SK-N-MC (cell line): ENCODE measurements around the gene ICAM1.

Experiments used
- DNase-seq: peaks from one replicate; pipeline ENCODE4 v3.0.0-alpha.2; 2011; ENCODE audit warnings: low read depth, low spot score
- H3K27ac ChIP-seq: fragments of 200-600 bp; sonication (generic); 2 replicates; pipeline ENCODE4 v1.5.1; 2016; ENCODE audit warnings: mixed run types
- H3K36me3 ChIP-seq: fragments of 200-600 bp; sonication (generic); 2 replicates; pipeline ENCODE4 v1.6.1; 2017; ENCODE audit warnings: antibody characterized with exemption, low read length, mixed read lengths; ENCODE audit not compliant: insufficient read depth
- H3K4me3 ChIP-seq: fragments of 200-600 bp; sonication (generic); 2 replicates; pipeline ENCODE4 v1.5.1; 2016
- H3K9ac ChIP-seq: fragments of 200-600 bp; sonication (generic); 2 replicates; pipeline ENCODE4 v1.8.0; 2017; ENCODE audit warnings: mixed run types, mixed read lengths; ENCODE audit not compliant: insufficient read length
- H3K9me3 ChIP-seq: fragments of 200-600 bp; sonication (generic); 2 replicates; pipeline ENCODE4 v1.6.1; 2017; ENCODE audit warnings: low read depth, mild to moderate bottlenecking, antibody characterized with exemption, low read length, moderate library complexity, mixed read lengths
- EZH2 ChIP-seq: fragments of 200-600 bp; sonication (generic); IDR thresholded peaks from one replicate; pipeline ENCODE4 v1.6.1; 2017; ENCODE audit warnings: antibody characterized with exemption
- FOXP2 ChIP-seq: optimal IDR thresholded peaks from 2 replicates; pipeline ENCODE3; 2011; ENCODE audit warnings: mild to moderate bottlenecking, moderate library complexity; ENCODE audit not compliant: insufficient read depth; ENCODE audit errors: extremely low read length, control extremely low read depth
- POLR2AphosphoS5 ChIP-seq: IDR thresholded peaks from 2 replicates; pipeline ENCODE4 v1.6.1; 2012; ENCODE audit warnings: mild to moderate bottlenecking, low read depth, low read length, borderline replicate concordance

The ICAM1 gene

DNA sequence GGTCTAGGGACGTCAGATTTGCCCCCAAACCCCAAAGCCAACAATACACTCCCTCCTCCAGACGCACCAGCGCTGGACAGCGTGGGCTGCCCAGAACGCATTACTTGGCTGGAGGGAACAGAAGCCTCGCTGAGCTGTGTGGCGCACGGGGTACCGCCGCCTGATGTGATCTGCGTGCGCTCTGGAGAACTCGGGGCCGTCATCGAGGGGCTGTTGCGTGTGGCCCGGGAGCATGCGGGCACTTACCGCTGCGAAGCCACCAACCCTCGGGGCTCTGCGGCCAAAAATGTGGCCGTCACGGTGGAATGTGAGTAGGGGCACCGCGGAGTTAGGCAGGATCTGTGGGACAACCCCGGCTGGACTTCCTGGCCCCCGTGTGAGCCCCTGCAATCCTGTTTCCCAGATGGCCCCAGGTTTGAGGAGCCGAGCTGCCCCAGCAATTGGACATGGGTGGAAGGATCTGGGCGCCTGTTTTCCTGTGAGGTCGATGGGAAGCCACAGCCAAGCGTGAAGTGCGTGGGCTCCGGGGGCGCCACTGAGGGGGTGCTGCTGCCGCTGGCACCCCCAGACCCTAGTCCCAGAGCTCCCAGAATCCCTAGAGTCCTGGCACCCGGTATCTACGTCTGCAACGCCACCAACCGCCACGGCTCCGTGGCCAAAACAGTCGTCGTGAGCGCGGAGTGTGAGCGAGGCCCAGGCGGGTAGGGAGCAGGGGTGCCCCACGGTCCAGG is 22.9 kb downstream of the ICAM1 start:
- Histone ChIP-seq H3K9ac (no peak overlapping the region), H3K9me3 (no peaks in the 10 kb centered on the region), H3K36me3 (peaks cover 8% of the 10 kb centered on the region; the same call in 1 of the 2 replicates), H3K27ac (no peak overlapping the region), H3K4me3 (no peak overlapping the region)
- no peak for DNase-seq
- TF ChIP-seq FOXP2 = no peak
- no peak for TF ChIP-seq EZH2
- TF ChIP-seq POLR2AphosphoS5 = no peak

GRCh38 chr19:10294368-10294697 is 23.4 kb downstream of the ICAM1 start:
- no peak overlapping the region for H3K4me3 ChIP-seq
- no peak overlapping the region for H3K27ac ChIP-seq
- DNase-seq = no peak
- peaks cover 8% of the 10 kb centered on the region; the same call in 1 of the 2 replicates for H3K36me3 ChIP-seq
- TF ChIP-seq POLR2AphosphoS5 (no peak), FOXP2 (no peak), EZH2 (no peak)
- no peak overlapping the region for H3K9ac ChIP-seq
- H3K9me3 ChIP-seq = no peaks in the 10 kb centered on the region

DNA sequence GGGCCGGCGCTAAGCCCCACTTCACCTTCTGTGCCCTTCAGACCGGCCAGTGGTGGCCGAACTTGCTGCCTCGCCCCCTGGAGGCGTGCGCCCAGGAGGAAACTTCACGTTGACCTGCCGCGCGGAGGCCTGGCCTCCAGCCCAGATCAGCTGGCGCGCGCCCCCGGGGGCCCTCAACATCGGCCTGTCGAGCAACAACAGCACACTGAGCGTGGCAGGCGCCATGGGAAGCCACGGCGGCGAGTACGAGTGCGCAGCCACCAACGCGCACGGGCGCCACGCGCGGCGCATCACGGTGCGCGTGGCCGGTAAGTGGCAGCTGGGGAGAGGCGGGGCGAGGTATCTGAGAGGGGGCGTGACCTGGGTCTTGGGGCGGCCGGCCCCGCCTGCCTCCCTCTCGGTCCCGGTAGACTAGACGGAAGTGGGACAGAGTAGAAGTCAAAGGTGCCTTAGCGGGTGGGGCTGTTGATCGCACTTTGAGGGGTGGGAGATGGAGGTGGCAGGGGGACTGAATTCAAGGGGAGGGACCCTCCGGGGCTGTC is 24.5 kb downstream of the ICAM1 start:
- Histone ChIP-seq H3K9me3 (no peaks in the 10 kb centered on the region), H3K9ac (no peak overlapping the region), H3K36me3 (peaks cover 8% of the 10 kb centered on the region; the same call in 1 of the 2 replicates), H3K27ac (no peak overlapping the region), H3K4me3 (no peak overlapping the region)
- no peak for DNase-seq
- TF ChIP-seq POLR2AphosphoS5 (no peak), EZH2 (no peak), FOXP2 (no peak)

GRCh38 chr19:10295847-10296591 is 25.1 kb downstream of the ICAM1 start:
- TF ChIP-seq POLR2AphosphoS5 = no peak
- TF ChIP-seq FOXP2 = no peak
- no peak for TF ChIP-seq EZH2
- H3K4me3 ChIP-seq = no peak overlapping the region
- H3K36me3 ChIP-seq = peaks cover 8% of the 10 kb centered on the region; the same call in 1 of the 2 replicates
- DNase-seq = no peak
- H3K9ac ChIP-seq = no peak overlapping the region
- no peak overlapping the region for H3K27ac ChIP-seq
- H3K9me3 ChIP-seq = no peaks in the 10 kb centered on the region

GRCh38 chr19:10299545-10300458 is 28.9 kb downstream of the ICAM1 start:
- DNase-seq = no peak

DNA sequence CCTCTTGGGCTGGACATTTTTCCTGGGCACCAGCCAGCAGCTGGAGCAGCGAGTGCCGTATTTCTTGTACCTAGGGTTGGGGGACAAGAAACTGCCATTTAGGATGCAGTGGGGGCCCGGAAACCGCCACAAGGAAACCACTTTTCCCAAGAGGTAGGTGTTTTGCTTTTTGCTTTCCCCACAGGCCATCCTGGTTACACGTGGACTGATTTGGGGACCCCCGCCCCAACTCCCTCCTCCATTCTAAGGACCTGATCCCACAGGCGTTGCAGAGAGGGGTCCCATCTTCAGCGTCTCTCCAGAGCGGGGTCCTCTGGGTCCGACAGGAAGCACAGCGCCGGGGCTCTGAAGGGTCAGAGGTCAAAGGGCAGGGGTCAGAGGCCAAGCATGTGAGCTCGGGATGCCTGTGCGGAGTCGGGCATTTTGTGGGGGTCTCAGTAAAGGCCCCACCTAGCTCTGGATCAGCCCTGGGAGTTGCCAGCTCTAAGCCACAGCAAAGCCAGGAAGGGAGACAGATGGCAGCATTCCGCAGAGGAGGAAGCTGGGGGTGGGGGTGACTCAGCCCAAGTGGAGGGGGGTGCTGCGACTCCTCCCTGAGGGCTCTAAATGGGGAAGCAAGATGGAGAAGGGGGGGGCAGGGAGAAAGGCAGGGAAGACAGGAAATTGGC is 34.4 kb downstream of the ICAM1 start:
- TF ChIP-seq EZH2 = no peak
- no peak for TF ChIP-seq FOXP2
- H3K27ac ChIP-seq = no peak overlapping the region
- DNase-seq = no peak
- H3K9ac ChIP-seq = no peak overlapping the region
- H3K9me3 ChIP-seq = no peaks in the 10 kb centered on the region
- H3K4me3 ChIP-seq = no peak overlapping the region
- no peaks in the 10 kb centered on the region; the same call in 1 of the 2 replicates for H3K36me3 ChIP-seq

More at GRCh38 chr19:10299545-10300458, 28.9 kb downstream of the ICAM1 start:
- Histone ChIP-seq H3K9ac (no peak overlapping the region), H3K27ac (no peak overlapping the region), H3K9me3 (no peaks in the 10 kb centered on the region), H3K36me3 (no peaks in the 10 kb centered on the region), H3K4me3 (no peak overlapping the region)
- TF ChIP-seq FOXP2 (no peak), EZH2 (no peak), POLR2AphosphoS5 (no peak)

DNA sequence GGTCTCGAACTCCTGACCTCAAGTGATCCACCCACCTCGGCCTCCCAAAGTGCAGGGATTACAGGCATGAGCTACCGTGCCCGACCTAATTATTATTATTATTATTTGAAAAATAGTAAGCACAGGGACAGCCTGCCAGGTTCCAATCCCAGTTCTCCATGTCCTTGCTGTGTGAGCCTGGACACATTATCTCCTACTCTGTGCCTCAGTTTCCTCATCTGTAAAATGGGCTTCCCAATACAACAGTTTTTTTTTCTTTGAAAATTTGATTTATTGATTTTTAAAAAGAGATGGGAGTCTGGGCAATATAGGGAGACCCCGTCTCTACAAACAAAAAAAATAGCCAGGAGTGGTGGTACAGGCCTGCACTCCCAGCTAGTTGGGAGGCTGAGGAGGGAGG is 35.4 kb downstream of the ICAM1 start:
- no peaks in the 10 kb centered on the region for H3K9me3 ChIP-seq
- DNase-seq = no peak
- H3K9ac ChIP-seq = no peak overlapping the region
- H3K4me3 ChIP-seq = no peak overlapping the region
- H3K27ac ChIP-seq = no peak overlapping the region
- no peak for TF ChIP-seq FOXP2
- no peak for TF ChIP-seq POLR2AphosphoS5
- TF ChIP-seq EZH2 = no peak
- H3K36me3 ChIP-seq = no peaks in the 10 kb centered on the region; the same call in 1 of the 2 replicates
